Tracheal epithelial cell (primary cell): ENCODE measurements around the gene LCE3C. TPM values are rescaled to one million over a fixed set of nuclear protein-coding genes. Genes with fewer than 3 reads are reported as not detected.

Experiments used
- total RNA-seq: library from RNA; depleted of rRNA; stranded (reverse); fragments of >200 nt; gene quantifications from 2 replicates; pipeline ENCODE4 v1.2.1, GENCODE V29; 2014

LCE3C gene
- total RNA-seq: not detected in 2 replicates

GRCh38 chr1:152599934-152600333 is at the start of gene LCE3C:
TSS of gene LCE3C (plus strand) at chr1:152600234. CDS start at chr1:152600732, 498 bp downstream.

GRCh38 chr1:152566681-152567080 is 33.4 kb upstream of the LCE3C start, which contains the start of gene LCE3E:
TSS of gene LCE3E (minus strand) at chr1:152566780. CDS start at chr1:152566208, 572 bp downstream.

GRCh38 chr1:152580433-152580832 is 19.6 kb upstream of the LCE3C start, which contains the start of gene LCE3D:
TSS of gene LCE3D (minus strand) at chr1:152580516. CDS start at chr1:152579936, 580 bp downstream.

GRCh38 chr1:152613511-152613910 is 13.5 kb downstream of the LCE3C start, which contains the start of gene LCE3B:
TSS of gene LCE3B (plus strand) at chr1:152613811. CDS start at chr1:152613811, 0 bp downstream.

GRCh38 chr1:152622803-152623202 is 22.8 kb downstream of the LCE3C start, which contains the start of gene LCE3A:
TSS of gene LCE3A (minus strand) at chr1:152623103. CDS start at chr1:152623103, 0 bp downstream.

Other genes starting within 250 kb of the LCE3C start
- gene FLG2, start 240.2 kb upstream of the LCE3C start, total RNA-seq: not detected in 2 replicates
- gene CRNN, start 186.0 kb upstream of the LCE3C start, total RNA-seq: 0.72 and 0.85 TPM in 2 replicates
- not detected in 2 replicates for gene LCE5A, start 89.4 kb upstream of the LCE3C start, total RNA-seq
- 4.3 and 5.1 TPM in 2 replicates for gene CRCT1, start 85.8 kb upstream of the LCE3C start, total RNA-seq
- gene LCE3E, start 33.5 kb upstream of the LCE3C start, total RNA-seq: 0.48 TPM in 1 of 2 replicates, not detected in the other
- not detected in 2 replicates for gene LCE3D, start 19.7 kb upstream of the LCE3C start, total RNA-seq
- gene LCE3B, start 13.6 kb downstream of the LCE3C start, total RNA-seq: not detected in 2 replicates
- gene LCE3A, start 22.9 kb downstream of the LCE3C start, total RNA-seq: not detected in 2 replicates
- gene LCE2D, start 63.1 kb downstream of the LCE3C start, total RNA-seq: not detected in 2 replicates
- gene LCE2C, start 75.0 kb downstream of the LCE3C start, total RNA-seq: not detected in 2 replicates
- gene LCE2B, start 85.9 kb downstream of the LCE3C start, total RNA-seq: not detected in 2 replicates
- not detected in 2 replicates for gene LCE2A, start 98.1 kb downstream of the LCE3C start, total RNA-seq
- gene LCE4A, start 107.9 kb downstream of the LCE3C start, total RNA-seq: not detected in 2 replicates
- gene KPRP, start 157.8 kb downstream of the LCE3C start, total RNA-seq: under 0.01 TPM in 1 of 2 replicates, not detected in the other
- gene LCE1F, start 174.9 kb downstream of the LCE3C start, total RNA-seq: not detected in 2 replicates
- 0.24 TPM in 1 of 2 replicates, not detected in the other for gene LCE1E, start 186.0 kb downstream of the LCE3C start, total RNA-seq
- not detected in 2 replicates for gene LCE1D, start 196.5 kb downstream of the LCE3C start, total RNA-seq
- 0.24 and 1.3 TPM in 2 replicates for gene LCE1C, start 206.4 kb downstream of the LCE3C start, total RNA-seq
- gene LCE1B, start 211.7 kb downstream of the LCE3C start, total RNA-seq: not detected in 2 replicates
- not detected in 2 replicates for gene LCE1A, start 227.2 kb downstream of the LCE3C start, total RNA-seq
- not detected in 2 replicates for gene LCE6A, start 242.6 kb downstream of the LCE3C start, total RNA-seq